ENCODE results near the gene ZBTB25.

DNA sequence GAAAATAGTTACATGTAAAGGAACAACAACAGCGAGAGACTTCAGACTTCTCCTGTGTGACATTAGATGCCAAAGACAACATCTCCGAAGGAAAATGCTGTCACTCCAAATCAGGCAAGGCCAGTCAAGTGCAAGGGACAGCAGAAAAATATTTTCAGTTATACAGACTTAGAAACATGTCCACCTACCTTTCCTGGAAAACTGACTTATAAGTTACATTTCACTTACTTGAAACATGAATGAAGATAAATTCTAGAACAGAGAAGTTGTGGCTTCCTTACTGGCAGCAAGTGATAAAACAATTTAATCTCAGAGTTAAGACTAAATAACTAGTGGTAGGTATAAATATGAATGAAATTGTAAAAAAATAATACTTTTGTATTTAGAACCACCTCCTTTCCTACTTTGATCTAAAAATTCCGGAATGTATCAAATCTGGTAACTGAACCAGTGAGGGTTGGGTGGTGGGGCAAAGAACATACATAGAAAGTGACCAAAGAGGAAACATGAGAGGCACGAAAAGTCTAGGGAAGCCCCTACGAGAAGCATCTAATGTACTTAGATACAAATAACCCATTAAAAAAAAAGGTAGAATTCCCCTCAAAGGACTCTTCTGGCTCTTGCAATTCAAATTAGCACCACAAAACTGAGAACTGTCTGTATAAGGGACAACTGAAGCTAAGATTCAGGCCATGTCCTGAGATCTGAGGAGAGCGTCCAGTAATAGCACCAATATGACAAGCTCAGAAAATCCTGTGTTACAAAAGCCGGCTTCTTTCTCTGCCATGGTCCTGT is 94.3 kb downstream of the ZBTB25 start:
- TF ChIP-seq POLR2AphosphoS5 (IDR thresholded peaks at IDR 0.05) = no peak
- TF ChIP-seq POLR2A (IDR thresholded peaks at IDR 0.05) = no peak
- no peak for TF ChIP-seq CTCF (IDR thresholded peaks at IDR 0.05)
- TF ChIP-seq EP300 (IDR thresholded peaks at IDR 0.05; ENCODE audit: low read depth) = no peak

Measured in transverse colon (tissue), 4 donors.